ENCODE results near the gene BIRC6.

Gene BIRC6

GRCh38 chr2:32377928-32378327 lies 21.1 kb downstream of the BIRC6 start:
- no peak for DNase-seq

DNA sequence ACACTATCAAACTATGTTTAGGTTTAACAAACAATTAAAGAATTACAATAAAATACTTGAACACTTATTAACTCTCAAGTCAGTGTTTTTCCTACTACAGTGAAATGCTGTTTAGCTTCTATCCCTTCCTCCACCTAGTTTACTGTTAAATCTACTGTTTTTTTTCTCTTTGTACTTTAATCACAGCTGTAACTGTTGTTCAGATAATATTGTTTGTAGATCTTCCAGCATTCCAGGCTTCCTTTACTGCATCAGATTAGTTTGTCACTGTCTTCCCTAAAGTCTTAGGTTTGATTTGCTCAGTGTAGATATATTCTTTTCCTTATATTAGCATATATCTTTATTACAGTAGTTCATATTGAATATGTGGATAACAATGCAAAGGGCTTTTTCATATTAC lies 22.5 kb downstream of the BIRC6 start:
- no peak for DNase-seq

GRCh38 chr2:32383858-32384257 lies 27.0 kb downstream of the BIRC6 start:
- no peak for DNase-seq

DNA sequence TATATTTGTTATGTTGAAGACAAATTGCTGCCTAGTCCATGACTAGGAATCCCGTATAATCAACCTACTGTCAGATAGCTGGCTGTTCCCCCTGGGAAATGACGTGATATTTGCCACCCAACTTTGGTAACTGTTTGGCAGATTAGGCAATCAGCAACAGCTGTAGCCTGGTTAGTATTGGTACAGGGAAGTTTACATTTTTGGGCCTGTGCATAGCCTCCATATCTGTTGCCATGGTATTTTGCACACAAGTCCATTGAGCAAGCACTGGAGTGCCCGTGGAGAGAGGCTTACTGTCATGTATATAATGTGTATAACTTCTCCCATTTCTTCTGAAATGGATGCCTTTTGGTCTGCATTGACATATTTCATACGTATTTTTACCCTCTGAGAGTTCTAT lies 27.7 kb downstream of the BIRC6 start:
- no peak for DNase-seq

DNA sequence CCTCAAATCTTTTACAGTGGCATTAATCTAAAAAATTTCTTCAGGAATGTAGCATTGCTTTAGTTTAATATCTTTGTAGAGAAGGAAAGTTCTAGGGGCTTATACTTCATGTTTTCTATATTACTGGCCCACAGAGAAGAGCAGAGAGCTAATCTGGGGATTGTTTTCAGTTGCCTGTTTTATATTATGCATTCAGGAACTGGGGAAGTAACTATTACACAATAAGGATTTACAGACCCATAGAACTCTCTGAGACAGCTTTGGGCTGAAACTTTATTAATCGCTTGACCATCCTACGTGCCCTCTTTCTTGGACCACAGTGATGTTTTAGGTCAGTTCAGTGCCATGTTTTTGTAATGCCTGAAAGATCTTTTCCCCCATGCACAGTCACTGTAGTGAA lies 29.9 kb downstream of the BIRC6 start:
- no peak for DNase-seq

DNA sequence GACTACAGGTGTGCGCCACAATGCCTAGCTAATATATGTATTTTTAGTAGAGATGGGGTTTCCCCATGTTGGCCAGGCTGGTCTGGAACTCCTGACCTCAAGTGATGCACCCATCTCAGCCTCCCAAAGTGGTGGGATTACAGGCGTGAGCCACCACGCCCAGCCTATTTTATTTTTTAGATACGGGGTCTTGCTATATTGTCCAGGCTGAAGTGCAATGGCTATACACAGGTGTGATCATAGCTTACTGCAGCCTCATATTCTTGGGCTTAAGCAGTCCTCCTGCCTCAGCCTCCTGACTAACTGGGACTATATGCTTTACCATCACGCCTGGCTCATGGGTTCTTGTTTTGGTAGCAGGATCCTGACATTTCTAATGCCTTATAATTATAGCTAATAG lies 42.4 kb downstream of the BIRC6 start:
- no peak for DNase-seq

- DNase-seq, result no peak
Observed at GRCh38 chr2:32402091-32402490, 45.3 kb downstream of the BIRC6 start.

DNA sequence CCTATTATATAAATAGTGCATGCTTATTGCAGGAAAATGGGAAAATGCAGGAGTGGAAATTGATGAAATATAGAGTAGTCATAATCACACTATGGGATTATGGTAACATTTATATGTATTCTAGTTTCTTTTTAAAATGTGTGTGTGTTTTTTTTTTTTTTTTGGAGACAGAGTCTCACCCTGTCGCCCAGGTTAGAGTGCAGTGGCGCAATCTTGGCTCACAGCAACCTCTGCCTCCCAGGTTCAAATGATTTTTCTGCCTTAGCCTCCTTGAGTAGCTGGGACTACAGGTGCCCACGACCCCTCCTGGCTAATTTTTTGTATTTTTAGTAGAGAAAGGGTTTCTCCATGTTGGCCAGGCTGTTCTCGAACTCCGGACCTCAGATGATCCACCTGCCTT lies 47.0 kb downstream of the BIRC6 start:
- DNase-seq, result no peak

- DNase-seq, result no peak
Observed at GRCh38 chr2:32404691-32405090, 47.9 kb downstream of the BIRC6 start.

GRCh38 chr2:32416519-32416918 lies 59.7 kb downstream of the BIRC6 start:
- DNase-seq, result no peak

DNA sequence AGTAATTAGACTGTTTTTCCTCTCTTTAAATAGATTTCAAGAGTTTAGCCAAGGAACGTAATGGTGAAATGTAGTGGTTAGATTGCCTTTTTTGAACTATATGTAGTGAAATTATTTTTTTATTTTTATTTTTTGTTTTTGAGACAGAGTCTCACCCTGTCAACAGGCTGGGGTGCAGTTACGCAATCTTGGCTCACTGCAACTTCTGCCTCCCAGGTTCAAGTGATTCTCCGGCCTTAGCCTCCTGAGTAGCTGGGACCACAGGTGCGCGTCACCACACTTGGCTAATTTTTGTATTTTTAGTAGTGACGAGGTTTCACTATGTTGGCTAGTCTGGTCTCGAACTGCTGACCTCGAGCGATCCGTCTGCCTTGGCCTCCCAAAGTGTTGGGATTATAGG lies 60.8 kb downstream of the BIRC6 start:
- no peak for DNase-seq

DNA sequence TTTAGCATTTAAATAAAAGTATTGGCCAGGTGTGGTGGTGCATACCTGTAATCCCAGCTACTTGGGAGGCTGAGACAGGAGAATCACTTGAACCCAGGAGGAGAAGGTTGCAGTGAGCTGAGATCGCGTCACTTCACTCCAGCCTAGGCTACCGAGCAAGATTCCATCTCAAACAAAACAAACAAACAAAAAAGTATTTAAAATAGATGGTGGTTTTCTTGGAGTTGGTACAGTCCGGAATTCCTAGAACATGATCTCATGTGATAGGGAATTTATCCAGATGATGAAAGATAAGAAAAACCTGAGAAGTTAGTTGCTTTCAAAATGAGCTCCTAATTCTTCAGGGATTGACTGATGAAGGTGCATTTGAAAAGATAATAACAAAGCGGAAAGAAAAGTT lies 62.0 kb downstream of the BIRC6 start:
- no peak for DNase-seq

DNA sequence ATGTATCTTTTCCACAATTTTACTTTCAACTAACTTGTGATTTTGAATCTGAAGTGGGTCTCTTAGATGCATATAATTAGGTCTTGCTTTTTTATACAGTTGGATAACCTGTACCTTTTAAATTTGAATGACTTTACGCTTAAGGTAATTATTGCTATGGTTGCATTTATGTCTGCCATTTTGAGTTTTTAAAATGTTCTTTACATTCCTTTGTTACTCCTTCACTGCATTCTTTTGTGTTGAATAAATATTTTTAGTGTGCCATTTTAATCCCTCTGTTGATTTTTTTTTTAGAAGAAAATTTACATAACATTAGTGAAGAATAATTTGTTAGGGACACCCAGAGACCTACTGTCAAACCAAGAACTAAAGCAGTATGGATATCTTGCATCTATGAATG lies 65.3 kb downstream of the BIRC6 start:
- no peak for DNase-seq

DNA sequence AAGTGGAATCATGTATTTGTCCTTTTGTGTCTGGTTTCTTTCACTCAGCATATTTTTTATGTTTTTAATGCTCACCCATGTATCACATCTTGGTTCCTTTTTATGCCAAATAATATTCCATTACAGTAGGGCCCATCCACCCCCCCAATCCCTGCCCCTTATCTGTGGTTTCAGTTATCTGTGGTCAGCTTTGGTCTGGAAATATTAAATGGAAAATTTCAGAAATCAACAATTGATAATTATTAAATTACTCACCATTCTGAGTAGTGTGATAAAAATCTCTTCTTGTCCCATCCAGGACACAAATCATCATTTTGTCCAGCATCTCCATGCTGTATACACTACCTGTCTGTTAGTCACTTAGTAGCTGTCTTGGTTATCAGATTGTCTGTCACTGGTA lies 66.7 kb downstream of the BIRC6 start:
- DNase-seq, result no peak

GRCh38 chr2:32424739-32425138 lies 67.9 kb downstream of the BIRC6 start:
- DNase-seq, result no peak

DNA sequence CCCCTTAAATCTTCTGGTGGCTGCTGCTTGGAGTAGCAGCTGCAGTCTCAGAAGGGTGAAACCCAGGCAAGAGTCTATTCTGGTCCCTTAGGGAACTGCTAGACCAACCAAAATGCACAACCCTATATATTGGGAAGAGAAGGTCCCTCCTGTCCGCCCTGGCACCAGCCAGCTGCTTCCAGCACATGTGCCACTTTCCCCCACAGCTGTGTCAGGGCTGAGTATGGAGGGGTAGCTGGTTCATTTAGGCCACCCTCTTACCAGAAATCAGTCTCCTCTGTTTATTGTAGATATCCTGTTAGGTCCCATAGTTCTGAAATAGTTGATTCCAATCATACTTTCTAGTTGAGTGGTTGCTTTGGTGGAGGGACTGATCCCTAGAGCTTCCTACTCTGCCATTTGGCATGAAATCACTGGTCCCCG lies 68.9 kb downstream of the BIRC6 start:
- DNase-seq, result peak; percentile 23

- DNase-seq, result peak; percentile 48
Observed at GRCh38 chr2:32427672-32428610, 71.1 kb downstream of the BIRC6 start.

- no peak for DNase-seq
Observed at GRCh38 chr2:32430804-32431203, 74.0 kb downstream of the BIRC6 start.

DNA sequence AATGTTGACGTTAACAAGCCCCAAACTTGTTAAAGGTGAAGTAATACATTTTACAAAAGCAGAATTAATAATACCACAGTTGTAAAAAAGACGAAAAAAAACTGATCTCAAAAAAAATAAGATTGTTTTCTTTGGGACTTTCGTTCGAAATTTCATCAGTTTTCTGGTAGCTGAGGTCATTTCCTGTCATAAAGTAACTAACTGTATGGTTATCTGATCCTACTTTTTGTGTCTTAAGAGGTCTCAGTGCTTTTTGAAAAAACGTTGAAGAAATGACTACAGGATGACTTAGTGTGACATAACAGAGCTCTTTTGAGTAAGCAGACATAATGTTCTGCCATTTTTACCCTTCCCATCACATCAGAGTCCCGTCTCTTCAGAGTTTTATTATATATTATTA lies 79.3 kb downstream of the BIRC6 start:
- DNase-seq, result no peak

DNA sequence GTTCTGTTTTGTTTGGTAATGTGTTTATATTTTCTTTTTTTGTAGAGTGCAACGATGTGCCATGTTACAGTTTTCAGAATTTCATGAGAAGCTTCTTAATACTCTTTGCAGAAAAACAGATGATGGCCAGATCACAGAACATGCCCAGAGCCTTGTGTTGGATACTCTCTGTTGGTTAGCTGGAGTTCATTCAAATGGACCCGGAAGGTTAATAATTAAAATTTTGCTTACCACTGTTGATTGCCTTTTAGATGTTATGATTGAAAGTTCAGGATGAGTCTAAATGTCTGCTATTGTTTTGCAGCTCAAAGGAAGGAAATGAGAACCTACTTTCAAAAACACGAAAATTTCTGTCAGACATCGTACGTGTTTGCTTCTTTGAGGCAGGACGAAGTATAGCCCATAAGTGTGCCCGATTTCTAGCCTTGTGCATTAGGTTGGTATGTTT lies 85.2 kb downstream of the BIRC6 start:
- no peak for DNase-seq

- peak; percentile 16 for DNase-seq
Observed at GRCh38 chr2:32446369-32446768, 89.5 kb downstream of the BIRC6 start.

- no peak for DNase-seq
Observed at GRCh38 chr2:32450851-32451250, 94.0 kb downstream of the BIRC6 start.

- DNase-seq, result no peak
Observed at GRCh38 chr2:32452338-32453064, 95.7 kb downstream of the BIRC6 start.
